Astrocyte of the spinal cord (primary cell): ENCODE measurements around the gene CYTH4.

Experiments
- DNase-seq: peaks from one replicate; pipeline ENCODE4 v3.0.0; 2011; ENCODE audit warnings: low read depth, low spot score
- H3K4me3 ChIP-seq: 2 replicates; pipeline ENCODE4 v1.5.1; 2011; ENCODE audit warnings: low read depth, mild to moderate bottlenecking, low read length, moderate library complexity
- in situ Hi-C: cut with HindIII; loops from 2 replicates; pipeline ENCODE4 v1.10.0; 2017; ENCODE audit warnings: low sequenced_read_pairs
- TF ChIP-seq, protein P1 (sequence below): IDR thresholded peaks from 2 replicates; pipeline ENCODE4 v1.5.1; 2012; ENCODE audit warnings: low read depth, mild to moderate bottlenecking, low read length, inconsistent platforms

The CYTH4 gene

GRCh38 chr22:37345863-37346504 is 63.7 kb downstream of the CYTH4 start:
- TF ChIP-seq, protein P1, sequence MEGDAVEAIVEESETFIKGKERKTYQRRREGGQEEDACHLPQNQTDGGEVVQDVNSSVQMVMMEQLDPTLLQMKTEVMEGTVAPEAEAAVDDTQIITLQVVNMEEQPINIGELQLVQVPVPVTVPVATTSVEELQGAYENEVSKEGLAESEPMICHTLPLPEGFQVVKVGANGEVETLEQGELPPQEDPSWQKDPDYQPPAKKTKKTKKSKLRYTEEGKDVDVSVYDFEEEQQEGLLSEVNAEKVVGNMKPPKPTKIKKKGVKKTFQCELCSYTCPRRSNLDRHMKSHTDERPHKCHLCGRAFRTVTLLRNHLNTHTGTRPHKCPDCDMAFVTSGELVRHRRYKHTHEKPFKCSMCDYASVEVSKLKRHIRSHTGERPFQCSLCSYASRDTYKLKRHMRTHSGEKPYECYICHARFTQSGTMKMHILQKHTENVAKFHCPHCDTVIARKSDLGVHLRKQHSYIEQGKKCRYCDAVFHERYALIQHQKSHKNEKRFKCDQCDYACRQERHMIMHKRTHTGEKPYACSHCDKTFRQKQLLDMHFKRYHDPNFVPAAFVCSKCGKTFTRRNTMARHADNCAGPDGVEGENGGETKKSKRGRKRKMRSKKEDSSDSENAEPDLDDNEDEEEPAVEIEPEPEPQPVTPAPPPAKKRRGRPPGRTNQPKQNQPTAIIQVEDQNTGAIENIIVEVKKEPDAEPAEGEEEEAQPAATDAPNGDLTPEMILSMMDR, result no peak
- DNase-seq, result peak; percentile 71
- H3K4me3 ChIP-seq, result no peak overlapping the region
- in situ Hi-C loops, result no loop called here

- DNase-seq, result no peak
- no peak overlapping the region for H3K4me3 ChIP-seq
- TF ChIP-seq, protein P1, result no peak
- in situ Hi-C loops, result no loop called here
Measured at GRCh38 chr22:37346505-37346895, 64.2 kb downstream of the CYTH4 start.

DNA sequence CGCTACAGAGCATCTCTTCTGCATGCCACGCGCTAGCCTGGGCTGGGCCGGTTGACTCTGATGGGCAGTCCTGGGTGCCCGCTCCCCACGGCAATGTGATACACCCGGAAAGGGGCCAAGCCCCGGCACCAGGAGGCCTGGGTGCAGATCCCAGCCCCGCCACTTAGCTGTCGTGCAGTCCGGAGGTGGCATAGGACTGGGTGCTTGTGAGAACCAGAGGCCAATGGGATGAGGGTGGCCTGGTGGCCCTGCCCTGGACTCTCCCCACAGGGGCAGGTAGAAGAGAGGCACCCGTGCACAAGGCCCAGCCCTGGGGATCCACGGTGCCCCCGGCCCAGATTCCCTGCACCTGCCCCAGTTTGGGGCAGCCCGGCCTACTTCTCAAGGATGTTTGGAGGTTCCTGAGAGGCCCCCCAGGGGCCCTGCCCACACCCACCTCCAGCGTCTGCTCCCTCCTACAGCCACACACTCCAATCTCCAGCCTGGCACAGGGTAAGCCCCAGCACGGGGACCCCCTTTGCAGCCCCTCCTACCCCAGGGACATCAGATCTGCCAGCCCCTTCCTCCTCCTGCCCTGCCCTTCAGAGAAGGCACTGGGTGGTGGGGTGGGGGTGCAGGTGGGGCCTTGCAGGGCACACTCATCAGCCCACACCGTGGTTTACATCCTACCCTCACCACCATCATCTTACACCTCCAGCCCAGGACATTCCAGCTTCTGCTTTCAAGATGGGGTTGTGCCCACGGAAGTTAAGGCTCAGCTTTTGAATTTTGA is 66.9 kb downstream of the CYTH4 start:
- TF ChIP-seq, protein P1, result no peak
- no peak for DNase-seq
- in situ Hi-C loops, result no loop called here
- no peak overlapping the region for H3K4me3 ChIP-seq

DNA sequence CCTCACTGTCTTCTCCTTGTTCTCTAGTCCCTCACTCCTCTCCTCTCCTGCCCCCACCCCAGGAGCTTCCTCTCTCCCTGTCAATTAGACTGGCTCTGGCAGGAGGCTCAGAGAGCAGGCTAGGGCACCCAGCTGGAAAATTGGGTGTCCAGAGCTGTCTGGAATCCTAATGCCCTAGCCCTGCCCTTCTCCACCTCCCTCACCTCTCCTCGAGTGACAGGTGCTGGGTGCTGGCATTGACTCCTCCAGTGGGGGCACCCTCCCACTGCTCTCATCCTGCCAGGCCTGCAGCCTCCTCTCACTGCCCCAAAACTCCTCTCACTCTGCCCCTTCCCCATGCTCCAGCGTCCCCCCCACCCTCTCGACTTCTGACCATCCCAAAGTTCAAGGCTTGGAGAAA is 68.9 kb downstream of the CYTH4 start:
- DNase-seq, result no peak
- TF ChIP-seq, protein P1, result no peak
- in situ Hi-C loops, result no loop called here
- H3K4me3 ChIP-seq, result no peak overlapping the region

GRCh38 chr22:37352481-37352880 is 70.2 kb downstream of the CYTH4 start:
- no peak for DNase-seq
- in situ Hi-C loops, result no loop called here

GRCh38 chr22:37353839-37354238 is 71.5 kb downstream of the CYTH4 start:
- TF ChIP-seq, protein P1, result no peak
- peak; percentile 33 for DNase-seq
- in situ Hi-C loops, result no loop called here
- no peak overlapping the region for H3K4me3 ChIP-seq

More at GRCh38 chr22:37352481-37352880, 70.2 kb downstream of the CYTH4 start:
- TF ChIP-seq, protein P1, result no peak
- no peak overlapping the region for H3K4me3 ChIP-seq
